Left colon (tissue), 2 donors: ENCODE measurements around the gene ARHGAP42. TPM values are rescaled to one million over a fixed set of nuclear protein-coding genes. Genes with fewer than 3 reads are reported as not detected.
"Not testable (repeated sequence)": the region's sequence is repeated elsewhere in the genome, so short reads cannot be mapped to it uniquely, and the experiment has no call there.

Experiments used
- ATAC-seq: fragments of 200-7000 bp; cut with Tn5 transposase; one replicate; pipeline ENCODE4 v1.9.1; 2020; ENCODE audit warnings: mild to moderate bottlenecking, moderate library complexity
- DNase-seq, 2 donors: peaks; one replicate each; pipeline ENCODE4 v3.0.0-alpha.2; 2020
- intact Hi-C, 2 donors: fragments of 100-400 bp; cut with DNase I in 1 of 2; cut with micrococcal nuclease in 1 of 2; formaldehyde crosslinking; loops; one replicate each; pipeline versions ENCODE4 v1.11.2 to v1.14.0; 2022; cut with DNase I, micrococcal nuclease
- total RNA-seq, 2 donors: library from RNA; stranded (reverse); fragmentation: NEBNext Ultra II Directional; extraction: Animal tissue kit (Norgen Biotek cat#: 25700); gene quantifications; one replicate each; pipeline ENCODE4 v1.2.1, GENCODE V29; 2021
- donor health status: DM: no; HTN: no; CAD: no.
- donor health status: DM: yes; HTN: yes; CAD: no.

Gene ARHGAP42
- total RNA-seq, 2 donors from 2014 or later: 29.0 to 44.8 TPM

DNA sequence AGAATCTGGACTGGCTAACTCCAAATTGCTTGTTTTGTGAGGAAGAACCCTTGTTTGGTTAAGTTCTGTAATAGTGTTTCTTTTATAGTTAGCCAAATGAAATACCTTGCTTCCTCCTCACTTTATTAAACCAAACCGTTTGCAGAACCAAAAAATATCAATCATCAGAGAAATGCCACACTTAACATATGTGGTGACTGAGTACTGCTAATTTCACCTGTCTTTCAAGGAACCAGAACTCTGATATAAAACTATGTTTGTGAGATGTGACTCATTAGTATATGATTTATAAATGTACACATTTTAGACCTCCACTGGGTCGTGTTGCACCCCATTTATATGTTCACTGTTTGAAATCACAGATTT lies 322.6 kb downstream of the ARHGAP42 start:
- no peak for DNase-seq
- intact Hi-C loops: no loop called here
- no peak for ATAC-seq

DNA sequence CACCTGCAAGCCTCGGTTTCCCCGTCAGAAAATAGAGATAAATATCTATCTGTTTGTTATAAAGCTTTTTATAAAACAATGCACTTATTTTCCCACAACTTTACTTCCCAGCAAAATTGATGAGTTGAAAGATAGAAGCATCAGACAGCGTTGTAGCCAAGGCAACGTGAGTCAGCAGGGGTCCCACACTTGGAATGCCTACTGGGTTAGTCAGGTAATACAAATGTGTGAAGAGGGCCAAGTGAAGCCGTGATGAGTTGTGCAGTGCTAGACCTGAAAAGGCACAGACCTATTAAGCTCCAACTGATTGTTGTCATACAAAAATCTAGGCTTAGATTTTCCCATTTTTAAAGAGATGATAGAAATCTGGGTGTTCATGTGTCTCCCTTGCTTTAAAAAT lies 323.8 kb downstream of the ARHGAP42 start:
- ATAC-seq: no peak
- DNase-seq: no peak
- intact Hi-C loops: no loop called here

DNA sequence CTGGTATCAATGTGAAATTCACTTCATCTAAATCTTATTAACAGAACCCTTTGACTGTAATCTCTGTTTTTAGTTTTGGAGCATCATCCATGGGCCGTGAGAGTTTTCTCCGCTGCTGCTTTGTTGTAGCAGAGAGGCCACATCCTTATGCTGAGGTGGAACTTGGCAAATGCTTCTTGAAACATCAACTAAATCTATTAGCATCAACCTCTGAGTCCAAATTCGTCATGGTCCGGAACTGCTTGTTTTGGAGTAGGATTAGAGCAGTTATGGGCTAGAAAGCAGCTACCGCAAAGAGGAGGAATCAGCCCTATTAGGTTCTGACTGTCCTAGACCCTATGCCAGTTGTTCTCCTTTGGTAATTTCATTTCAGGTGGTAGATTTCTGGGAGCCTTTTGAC lies 324.8 kb downstream of the ARHGAP42 start:
- DNase-seq (no peak), ATAC-seq (no peak)
- intact Hi-C loops: no loop called here

DNA sequence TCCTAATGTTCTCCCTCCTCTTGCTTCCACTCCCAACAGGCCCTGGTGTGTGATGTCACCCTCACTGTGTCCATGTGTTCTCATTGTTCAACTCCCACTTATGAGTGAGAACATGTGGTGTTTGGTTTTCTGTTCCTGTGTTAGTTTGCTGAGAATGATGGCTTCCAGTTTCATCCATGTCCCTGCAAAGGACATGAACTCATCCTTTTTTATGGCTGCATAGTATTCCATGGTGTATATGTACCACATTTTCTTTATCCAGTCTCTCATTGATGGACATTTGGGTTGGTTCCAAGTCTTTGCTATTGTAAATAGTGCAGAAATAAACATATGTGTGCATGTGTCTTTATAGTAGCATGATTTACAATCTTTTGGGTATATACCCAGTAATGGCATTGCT lies 326.6 kb downstream of the ARHGAP42 start:
- intact Hi-C loops, ATAC-seq, DNase-seq: not testable (repeated sequence)

DNA sequence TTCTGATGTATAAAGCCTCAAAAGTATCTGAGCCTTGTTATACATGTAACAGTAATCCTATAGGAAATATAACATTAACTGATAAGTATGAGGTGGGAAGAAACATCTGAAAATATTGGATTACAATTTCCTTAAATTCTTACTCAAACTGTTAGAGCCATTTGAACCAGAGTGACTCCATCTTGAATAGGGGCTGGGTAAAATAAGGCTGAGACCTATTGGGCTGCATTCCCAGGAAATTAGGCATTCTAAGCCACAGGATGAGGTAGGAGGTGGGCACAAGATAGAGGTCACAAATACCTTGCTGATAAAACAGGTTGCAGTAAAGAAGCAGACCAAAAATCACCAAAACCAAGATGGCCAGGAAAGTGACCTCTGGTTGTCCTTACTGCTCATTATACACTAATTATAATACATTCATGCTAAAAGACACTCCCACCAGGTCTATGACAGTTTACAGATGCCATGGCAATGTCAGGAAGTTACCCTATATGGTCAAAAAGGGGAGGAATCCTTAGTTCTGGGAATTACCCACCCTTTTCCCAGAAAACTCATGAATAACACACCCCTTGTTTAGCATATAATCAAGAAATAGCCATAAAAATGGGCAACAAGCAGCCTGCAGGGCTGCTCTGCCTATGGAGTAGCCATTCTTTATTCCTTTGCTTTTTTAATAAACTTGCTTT lies 327.7 kb downstream of the ARHGAP42 start:
- intact Hi-C loops: no loop called here
- ATAC-seq (no peak), DNase-seq (no peak)

DNA sequence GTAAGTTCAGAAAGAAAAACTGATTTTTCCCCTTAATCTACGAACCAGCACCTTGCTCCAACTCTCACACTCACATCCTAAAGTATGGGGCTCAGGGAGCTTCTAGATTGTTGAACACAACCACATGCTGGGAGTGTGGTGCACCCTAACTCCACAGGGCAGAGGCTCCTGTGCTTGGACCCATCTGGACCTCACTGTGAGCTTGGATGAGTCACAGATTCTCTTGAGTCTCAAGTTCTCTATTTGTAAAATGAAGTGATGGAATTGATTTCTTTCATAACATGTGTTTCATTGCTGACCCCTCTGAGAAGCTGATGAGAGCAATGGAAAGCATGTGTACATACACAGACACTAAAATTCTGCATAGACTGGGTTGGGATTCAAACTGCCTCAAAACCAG lies 332.8 kb downstream of the ARHGAP42 start:
- DNase-seq (no peak), ATAC-seq (no peak)
- intact Hi-C loops: no loop called here

DNA sequence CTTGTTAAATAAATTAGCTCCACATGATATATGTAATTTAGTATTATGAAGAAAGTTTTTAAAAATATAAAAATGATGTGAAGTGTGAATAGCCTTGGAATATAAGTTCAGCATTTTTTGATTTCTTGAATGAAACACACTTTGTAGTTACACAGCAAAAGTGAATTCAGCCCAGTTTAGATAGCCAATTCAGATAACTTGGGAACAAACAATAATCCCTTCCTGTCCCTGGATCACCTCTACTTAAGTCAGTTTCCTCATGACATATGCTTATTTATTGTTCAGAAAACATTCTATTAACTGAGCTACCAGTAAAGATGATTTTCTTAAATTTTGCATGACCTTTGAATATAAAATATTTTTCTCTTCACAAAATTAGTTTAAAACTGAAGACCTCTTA lies 335.2 kb downstream of the ARHGAP42 start:
- no peak for ATAC-seq
- intact Hi-C loops: no loop called here

DNA sequence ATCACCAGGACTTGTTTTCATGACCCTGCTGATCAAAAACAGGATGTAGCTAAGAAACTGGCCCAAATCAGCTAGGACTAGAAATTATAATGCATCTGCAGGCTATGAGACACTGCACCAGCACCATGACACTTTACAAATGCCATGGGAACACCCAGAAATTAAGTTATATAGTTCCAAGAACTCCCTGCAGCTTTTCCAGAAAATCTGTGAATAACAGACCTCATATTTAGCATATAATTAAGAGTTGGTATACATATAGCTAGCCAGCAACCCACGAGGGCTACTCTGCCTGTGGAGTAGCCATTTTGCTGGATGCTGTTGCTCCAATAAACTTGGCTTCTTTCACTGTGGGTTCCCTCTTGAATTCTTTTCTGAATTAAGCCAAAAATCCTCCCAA lies 341.6 kb downstream of the ARHGAP42 start:
- ATAC-seq: no peak
- intact Hi-C loops: no loop called here
- no peak for DNase-seq

More for the DNA sequence above, 335.2 kb downstream of the ARHGAP42 start:
- no peak for DNase-seq

DNA sequence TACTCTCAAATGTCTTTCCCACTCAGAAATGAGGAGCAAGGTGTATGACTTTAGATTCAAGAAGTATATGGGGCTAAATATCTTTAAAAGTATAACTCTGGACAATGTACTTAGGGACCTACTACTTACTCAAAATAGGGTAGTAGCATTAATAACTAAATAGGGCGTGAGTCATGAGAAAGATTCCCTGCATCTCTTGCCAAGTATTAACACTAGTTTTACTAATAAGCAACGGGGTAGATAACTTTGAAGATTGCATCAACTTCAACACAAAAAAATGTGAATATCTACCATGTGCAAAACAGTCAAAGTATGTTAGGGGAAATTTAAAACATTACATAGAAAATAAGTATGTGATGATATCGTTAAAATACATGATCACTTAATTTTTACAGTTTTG lies 342.9 kb downstream of the ARHGAP42 start:
- intact Hi-C loops: no loop called here
- ATAC-seq (no peak), DNase-seq (no peak)

DNA sequence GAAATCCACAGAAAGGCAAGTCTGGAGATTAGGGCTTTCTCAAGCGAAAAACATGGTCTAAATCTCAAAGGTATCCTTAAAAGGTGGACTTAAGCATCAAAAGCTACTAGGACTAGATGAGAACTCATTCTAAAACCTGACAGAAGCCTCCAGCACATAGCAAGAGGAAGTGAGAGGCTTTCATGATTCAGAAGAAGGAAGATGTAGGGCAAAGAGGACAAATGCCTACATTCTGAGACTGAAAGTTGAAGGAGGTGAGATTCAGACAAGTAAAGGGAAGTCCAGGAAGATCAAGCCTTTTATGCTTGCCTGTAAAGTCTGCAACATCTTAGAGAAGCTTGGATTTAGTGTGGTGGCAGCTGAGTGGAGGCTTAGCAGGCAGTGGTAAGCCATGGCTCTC lies 343.6 kb downstream of the ARHGAP42 start:
- no peak for ATAC-seq
- intact Hi-C loops: no loop called here

DNA sequence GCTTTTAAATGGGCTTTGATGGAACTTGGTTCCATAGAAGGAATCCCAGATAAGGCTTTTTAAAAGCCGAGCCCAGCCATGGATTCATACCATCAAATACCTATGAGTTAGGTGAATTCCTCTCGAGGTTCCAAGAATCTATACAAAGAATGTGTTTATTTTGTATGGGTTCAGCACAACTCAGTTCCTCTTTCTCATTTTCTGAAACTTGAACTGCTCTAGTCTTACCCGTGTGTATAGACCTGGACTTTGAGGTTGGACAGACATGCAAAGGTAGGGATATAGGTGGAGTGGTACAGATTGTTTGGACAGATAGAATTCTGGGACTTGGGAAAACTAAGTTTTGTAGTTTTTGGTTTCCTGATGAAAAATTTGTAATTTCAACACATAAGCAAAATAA lies 344.6 kb downstream of the ARHGAP42 start:
- no peak for ATAC-seq
- intact Hi-C loops: no loop called here
- DNase-seq: no peak

More for the DNA sequence above, 343.6 kb downstream of the ARHGAP42 start:
- DNase-seq: no peak

DNA sequence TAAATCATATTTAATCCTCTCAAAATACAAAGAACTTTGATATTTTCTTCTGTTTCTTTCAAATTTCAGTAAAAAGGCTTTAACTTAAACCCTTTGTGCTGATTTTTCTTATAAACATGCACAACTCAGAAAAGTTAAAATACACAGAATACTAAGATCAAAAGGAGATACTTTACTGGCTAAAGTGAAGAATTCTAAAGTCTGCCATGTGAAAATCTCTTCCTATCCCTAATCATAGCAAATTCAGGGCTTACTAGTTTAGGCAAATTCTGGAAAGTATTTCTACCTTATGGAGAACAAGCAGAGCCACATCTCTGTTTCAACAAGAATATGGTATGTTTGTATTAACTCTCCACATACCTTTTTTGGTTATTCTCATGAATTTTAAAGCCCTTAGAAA lies 345.9 kb downstream of the ARHGAP42 start:
- intact Hi-C loops: no loop called here
- DNase-seq (no peak), ATAC-seq (no peak)

DNA sequence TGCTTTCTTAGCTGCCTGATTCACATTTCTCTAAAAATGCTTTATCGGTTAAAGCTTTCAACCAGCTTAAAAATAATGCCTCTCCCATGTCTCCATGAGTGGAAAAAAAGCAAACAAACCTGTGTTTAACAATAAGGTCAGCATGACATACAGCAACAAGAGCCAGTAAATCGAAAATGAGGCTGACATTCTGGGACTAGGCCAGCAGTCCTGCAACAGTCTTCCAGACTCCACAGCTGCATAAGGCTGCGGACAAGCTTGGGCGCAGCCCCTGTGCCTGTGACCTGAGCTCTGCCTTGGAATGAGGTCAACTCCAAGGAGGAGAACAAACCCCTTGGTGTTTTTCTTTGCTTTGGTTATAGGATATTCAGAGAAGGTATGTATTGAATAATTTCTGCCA lies 347.0 kb downstream of the ARHGAP42 start:
- ATAC-seq (no peak), DNase-seq (no peak)
- intact Hi-C loops: no loop called here

DNA sequence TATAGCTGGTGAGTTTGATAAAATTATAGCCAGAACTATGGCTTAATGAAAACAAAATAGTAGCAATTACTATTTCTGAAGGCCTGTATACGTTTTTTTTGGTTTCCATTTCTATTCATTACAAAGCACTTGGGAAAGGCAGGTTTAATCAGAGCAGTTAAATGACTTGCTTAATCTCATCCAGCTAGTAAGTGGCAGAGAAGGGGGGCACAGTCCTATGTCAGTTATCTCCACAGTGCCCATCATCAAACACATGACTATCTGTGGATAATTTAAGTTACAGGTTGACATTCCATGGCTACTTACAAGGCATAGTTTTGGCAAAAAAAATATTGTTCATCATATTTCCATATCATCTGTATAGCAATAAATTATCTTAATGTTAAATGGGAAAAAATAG lies 348.8 kb downstream of the ARHGAP42 start:
- DNase-seq (no peak), ATAC-seq (no peak)
- intact Hi-C loops: no loop called here
